Testis (tissue), 3 donors: ENCODE measurements around the gene GNAI3. TPM values are rescaled to one million over a fixed set of nuclear protein-coding genes. Genes with fewer than 3 reads are reported as not detected.
A peak's percentile ranks its signal among the peaks of the same experiment; 100 is the strongest.

Source experiments
- DNase-seq: peaks from one replicate; pipeline ENCODE4 v3.0.0-alpha.2; 2019
- H3K27ac ChIP-seq, 2 donors: fragments of 200-600 bp; sonication (generic); one replicate each; pipeline ENCODE4 v1.5.1; 2019
- H3K27me3 ChIP-seq: fragments of 200-600 bp; sonication (generic); one replicate; pipeline ENCODE4 v1.5.1; 2019
- H3K36me3 ChIP-seq: fragments of 200-600 bp; sonication (generic); one replicate; pipeline ENCODE4 v1.5.1; 2017; ENCODE audit warnings: low read depth; ENCODE audit errors: missing control alignments
- H3K4me1 ChIP-seq: fragments of 200-600 bp; sonication (generic); one replicate; pipeline ENCODE4 v1.5.1; 2019
- H3K4me3 ChIP-seq, 2 donors: fragments of 200-600 bp; sonication (generic); one replicate each; pipeline ENCODE4 v1.5.1; 2017 to 2019
- H3K9me3 ChIP-seq: fragments of 200-600 bp; sonication (generic); one replicate; pipeline ENCODE4 v1.5.1; 2017
- CTCF ChIP-seq, 3 experiments: fragments of 450-650 bp in 2 of 3; fragments of 200-600 bp in 1 of 3; sonication (generic) in 1 of 3; IDR thresholded peaks; one replicate each; pipeline ENCODE4 v1.5.1; 2016 to 2019; ENCODE audit warnings: antibody characterized with exemption in 3 of 3, mild to moderate bottlenecking in 2 of 3, moderate library complexity in 1 of 3
- POLR2A ChIP-seq: fragments of 450-650 bp; IDR thresholded peaks from one replicate; pipeline ENCODE4 v1.6.1; 2017; ENCODE audit warnings: antibody characterized with exemption, mild to moderate bottlenecking, moderate library complexity
- WGBS, 2 donors: methylation state at CpG; one replicate each; pipeline ENCODE4 v1.1.5; 2018; 5-methylcytosine and 5-hydroxymethylcytosine counted together
- intact Hi-C: fragments of 100-400 bp; cut with DNase I; formaldehyde crosslinking; loops from one replicate; pipeline ENCODE4 v1.15.1; 2023; ENCODE audit warnings: low total_unique reads
- polyA plus RNA-seq: library from polyadenylated mRNA; stranded (reverse); fragments of 350-450 nt; fragmentation: Illumina TruSeq; extraction: RNeasy Lipid Tissue Mini Kit (QIAGEN cat#74804); gene quantifications from one replicate; pipeline ENCODE4 v1.2.3, GENCODE V29; 2014; ENCODE audit warnings: low read depth, low replicate concordance; ENCODE audit not compliant: insufficient read depth
- total RNA-seq, 2 donors: library from RNA; depleted of rRNA; stranded (reverse); fragments of >200 nt; gene quantifications; one replicate each; pipeline ENCODE4 v1.2.3, GENCODE V29; 2016

GNAI3 gene
- total and polyA plus RNA-seq, 3 donors from 2014 or later, result 5.7 to 5.9 (median 5.8) TPM

GRCh38 chr1:109641861-109642260, 93.4 kb downstream of the GNAI3 start:
- DNase-seq, result peak; percentile 5
- WGBS, 2 donors, result 94 to 96% methylated on average over 2 of the region's 2 CpGs

GRCh38 chr1:109642626-109643025, 94.2 kb downstream of the GNAI3 start:
- WGBS, 2 donors, result 77 to 79% methylated on average over 3 of the region's 3 CpGs
- no peak overlapping the region for H3K27ac ChIP-seq
- H3K27me3 ChIP-seq, result no peaks in the 10 kb centered on the region
- H3K4me3 ChIP-seq, result no peak overlapping the region
- no peaks in the 10 kb centered on the region for H3K36me3 ChIP-seq
- no peak for TF ChIP-seq CTCF (IDR thresholded peaks at IDR 0.05)
- TF ChIP-seq POLR2A, result no peak
- peaks cover 7% of the 10 kb centered on the region for H3K4me1 ChIP-seq
- DNase-seq, result no peak
- H3K9me3 ChIP-seq, result no peaks in the 10 kb centered on the region
- intact Hi-C loops, result loop anchor here (5.0 kb wide), 1 partner anchor 130 kb away; no protein-coding TSS in a partner anchor

More at GRCh38 chr1:109641861-109642260, 93.4 kb downstream of the GNAI3 start:
- Histone ChIP-seq H3K36me3 (no peaks in the 10 kb centered on the region), H3K4me1 (peaks cover 7% of the 10 kb centered on the region), H3K4me3 (no peak overlapping the region), H3K27me3 (no peaks in the 10 kb centered on the region), H3K9me3 (no peaks in the 10 kb centered on the region), H3K27ac (no peak overlapping the region)
- intact Hi-C loops, result loop anchor here (5.0 kb wide), 1 partner anchor 130 kb away; no protein-coding TSS in a partner anchor
- TF ChIP-seq POLR2A, result no peak
- no peak for TF ChIP-seq CTCF (IDR thresholded peaks at IDR 0.05)

- H3K27me3 ChIP-seq, result no peaks in the 10 kb centered on the region
- TF ChIP-seq POLR2A (no peak), CTCF (IDR thresholded peaks at IDR 0.05) (peak; percentile 75 to 84 (median 83))
- H3K9me3 ChIP-seq, result no peaks in the 10 kb centered on the region
- H3K36me3 ChIP-seq, result no peaks in the 10 kb centered on the region
- DNase-seq, result peak; percentile 87
- 32 to 34% methylated on average over 21 to 32 of the region's 32 CpGs for WGBS, 2 donors
- H3K27ac ChIP-seq, result peak overlapping the region in 1 of 2 donors; percentile 28
- intact Hi-C loops, result loop anchor here (5.0 kb wide), 1 partner anchor 129 kb away; no protein-coding TSS in a partner anchor
- H3K4me3 ChIP-seq, result no peak overlapping the region
- peaks cover 7% of the 10 kb centered on the region for H3K4me1 ChIP-seq
Observed at GRCh38 chr1:109643385-109644230, 95.2 kb downstream of the GNAI3 start.

- no peak for DNase-seq
- intact Hi-C loops, result loop anchor here (5.0 kb wide), 1 partner anchor 128 kb away; no protein-coding TSS in a partner anchor
- TF ChIP-seq POLR2A (no peak), CTCF (IDR thresholded peaks at IDR 0.05) (no peak)
Observed at GRCh38 chr1:109644670-109645069, 96.3 kb downstream of the GNAI3 start.

More at GRCh38 chr1:109644670-109645069, 96.3 kb downstream of the GNAI3 start:
- Histone ChIP-seq H3K4me1 (peaks cover 7% of the 10 kb centered on the region), H3K4me3 (no peak overlapping the region), H3K27ac (no peak overlapping the region), H3K27me3 (no peaks in the 10 kb centered on the region), H3K36me3 (no peaks in the 10 kb centered on the region), H3K9me3 (no peaks in the 10 kb centered on the region)
- WGBS, 2 donors, result no CpG with 5 or more reads among the region's 10 CpGs
